Cardiac muscle cell (in vitro differentiated cells and primary cell): ENCODE data around the gene MYO5B. TPM values are rescaled to one million over a fixed set of nuclear protein-coding genes. Genes with fewer than 3 reads are reported as not detected.

Experiments used
- DNase-seq, 2 donors: peaks; one replicate each; pipeline versions ENCODE4 v3.0.0 to v3.0.0-alpha.2; 2010 to 2017; ENCODE audit warnings: low read depth in 1 of 2, low spot score in 1 of 2
- H3K27ac ChIP-seq: fragments of 200-600 bp; sonication (generic); 2 replicates; pipeline ENCODE4 v1.5.1; 2016
- H3K27me3 ChIP-seq: fragments of 200-600 bp; sonication (generic); 2 replicates; pipeline ENCODE4 v1.6.0; 2016; ENCODE audit warnings: control low read depth
- H3K36me3 ChIP-seq: fragments of 200-600 bp; sonication (generic); 2 replicates; pipeline ENCODE4 v1.5.1; 2016; ENCODE audit warnings: control low read depth
- H3K4me1 ChIP-seq: fragments of 200-600 bp; sonication (generic); 2 replicates; pipeline ENCODE4 v1.8.1; 2017; ENCODE audit warnings: low read depth, mild to moderate bottlenecking, mixed run types
- H3K4me3 ChIP-seq: fragments of 200-600 bp; sonication (generic); 2 replicates; pipeline ENCODE4 v1.5.1; 2016; ENCODE audit warnings: mild to moderate bottlenecking
- H3K9me3 ChIP-seq: fragments of 200-600 bp; sonication (generic); 2 replicates; pipeline ENCODE4 v1.5.1; 2017; ENCODE audit warnings: low read depth, mild to moderate bottlenecking, control low read depth
- CTCF ChIP-seq: IDR thresholded peaks from 2 replicates; pipeline ENCODE4 v1.5.1; 2012; ENCODE audit warnings: low read depth, mild to moderate bottlenecking, low read length
- polyA plus RNA-seq: library from polyadenylated mRNA; unstranded; fragments of >200 nt; fragmentation: Nextera tagmentation; extraction: Ambion mirVana; gene quantifications from 2 replicates; pipeline ENCODE4 v1.2.1, GENCODE V29; 2016
- total RNA-seq: library from RNA; depleted of rRNA; stranded (reverse); fragments of >200 nt; gene quantifications from 2 replicates; pipeline ENCODE4 v1.2.3, GENCODE V29; 2016

MYO5B gene
- total and polyA plus RNA-seq, 2 experiments from 2014 or later = 3.0 to 16.7 TPM

- Histone ChIP-seq H3K27me3 (peaks cover 54% of the 10 kb centered on the region), H3K36me3 (no peaks in the 10 kb centered on the region), H3K27ac (no peak overlapping the region), H3K4me3 (no peak overlapping the region), H3K9me3 (no peaks in the 10 kb centered on the region), H3K4me1 (no peaks in the 10 kb centered on the region)
- no peak for DNase-seq
- TF ChIP-seq CTCF = no peak
Measured at GRCh38 chr18:50187659-50188058, 7.3 kb downstream of the MYO5B start.

- Histone ChIP-seq H3K36me3 (no peaks in the 10 kb centered on the region), H3K9me3 (no peaks in the 10 kb centered on the region), H3K27ac (no peak overlapping the region), H3K4me3 (no peak overlapping the region), H3K27me3 (peaks cover 48% of the 10 kb centered on the region), H3K4me1 (no peaks in the 10 kb centered on the region)
- TF ChIP-seq CTCF = no peak
- DNase-seq = no peak
Measured at GRCh38 chr18:50186385-50186784, 8.6 kb downstream of the MYO5B start.

GRCh38 chr18:50183556-50183955 is 11.4 kb downstream of the MYO5B start:
- H3K9me3 ChIP-seq = no peaks in the 10 kb centered on the region
- no peaks in the 10 kb centered on the region for H3K4me1 ChIP-seq
- no peak overlapping the region for H3K4me3 ChIP-seq
- no peak overlapping the region for H3K27ac ChIP-seq
- peaks cover 22% of the 10 kb centered on the region for H3K27me3 ChIP-seq
- no peaks in the 10 kb centered on the region for H3K36me3 ChIP-seq
- DNase-seq = peak in 1 of 2 donors; percentile 7
- no peak for TF ChIP-seq CTCF

GRCh38 chr18:50182511-50182910 is 12.4 kb downstream of the MYO5B start:
- Histone ChIP-seq H3K4me3 (no peak overlapping the region), H3K9me3 (no peaks in the 10 kb centered on the region), H3K27ac (no peak overlapping the region), H3K4me1 (no peaks in the 10 kb centered on the region), H3K27me3 (peaks cover 19% of the 10 kb centered on the region), H3K36me3 (no peaks in the 10 kb centered on the region)
- TF ChIP-seq CTCF = no peak
- DNase-seq = no peak

- Histone ChIP-seq H3K27ac (no peak overlapping the region), H3K36me3 (no peaks in the 10 kb centered on the region), H3K9me3 (no peaks in the 10 kb centered on the region), H3K27me3 (peaks cover 15% of the 10 kb centered on the region), H3K4me1 (no peaks in the 10 kb centered on the region), H3K4me3 (no peak overlapping the region)
- no peak for DNase-seq
- TF ChIP-seq CTCF = no peak
Measured at GRCh38 chr18:50181590-50181989, 13.4 kb downstream of the MYO5B start.

GRCh38 chr18:50179465-50179864 is 15.5 kb downstream of the MYO5B start:
- Histone ChIP-seq H3K4me1 (no peaks in the 10 kb centered on the region), H3K9me3 (no peaks in the 10 kb centered on the region), H3K27me3 (peaks cover 8% of the 10 kb centered on the region), H3K4me3 (no peak overlapping the region), H3K27ac (no peak overlapping the region), H3K36me3 (no peaks in the 10 kb centered on the region)
- TF ChIP-seq CTCF = no peak
- DNase-seq = no peak
